Renal cortex interstitium (tissue), 11 donors: ENCODE data around the gene NFE2L1. TPM values are rescaled to one million over a fixed set of nuclear protein-coding genes. Genes with fewer than 3 reads are reported as not detected.
"Not testable (repeated sequence)": the region's sequence is repeated elsewhere in the genome, so short reads cannot be mapped to it uniquely, and the experiment has no call there.

Source experiments
- DNase-seq, 11 donors: peaks; one replicate each; pipeline ENCODE4 v3.0.0-alpha.2; 2013; ENCODE audit warnings: low read depth in 9 of 11, low spot score in 4 of 11; ENCODE audit errors: extremely low read depth in 1 of 11
- polyA plus RNA-seq, 3 donors: library from polyadenylated mRNA; unstranded; fragments of 120-200 nt; gene quantifications; one replicate each; pipeline ENCODE4 v1.2.1, GENCODE V29; 2013; ENCODE audit not compliant: insufficient read length in 3 of 3

NFE2L1 gene
- polyA plus RNA-seq, 3 donors: 232 to 245 (median 232) TPM

DNA sequence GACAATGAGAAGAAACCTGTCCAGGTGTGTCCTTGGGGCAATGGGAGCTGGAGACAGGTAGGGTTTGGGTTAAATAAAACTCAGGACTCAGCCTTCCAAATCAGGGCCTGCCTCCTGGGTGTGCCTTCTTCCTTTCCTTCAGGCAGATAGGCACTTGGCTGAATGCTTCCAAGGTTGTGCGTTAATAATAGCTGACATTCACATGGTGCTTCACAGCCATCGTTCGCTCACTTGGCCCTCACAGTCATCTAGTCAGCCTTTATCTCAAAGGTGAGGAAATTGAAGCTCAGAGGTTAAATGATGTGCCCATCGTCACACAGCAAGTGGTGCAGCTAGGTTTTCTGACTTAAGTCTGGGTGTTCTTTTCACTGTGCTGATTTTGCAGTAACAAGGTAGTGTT, 9.5 kb downstream of the NFE2L1 start:
- no peak for DNase-seq

DNA sequence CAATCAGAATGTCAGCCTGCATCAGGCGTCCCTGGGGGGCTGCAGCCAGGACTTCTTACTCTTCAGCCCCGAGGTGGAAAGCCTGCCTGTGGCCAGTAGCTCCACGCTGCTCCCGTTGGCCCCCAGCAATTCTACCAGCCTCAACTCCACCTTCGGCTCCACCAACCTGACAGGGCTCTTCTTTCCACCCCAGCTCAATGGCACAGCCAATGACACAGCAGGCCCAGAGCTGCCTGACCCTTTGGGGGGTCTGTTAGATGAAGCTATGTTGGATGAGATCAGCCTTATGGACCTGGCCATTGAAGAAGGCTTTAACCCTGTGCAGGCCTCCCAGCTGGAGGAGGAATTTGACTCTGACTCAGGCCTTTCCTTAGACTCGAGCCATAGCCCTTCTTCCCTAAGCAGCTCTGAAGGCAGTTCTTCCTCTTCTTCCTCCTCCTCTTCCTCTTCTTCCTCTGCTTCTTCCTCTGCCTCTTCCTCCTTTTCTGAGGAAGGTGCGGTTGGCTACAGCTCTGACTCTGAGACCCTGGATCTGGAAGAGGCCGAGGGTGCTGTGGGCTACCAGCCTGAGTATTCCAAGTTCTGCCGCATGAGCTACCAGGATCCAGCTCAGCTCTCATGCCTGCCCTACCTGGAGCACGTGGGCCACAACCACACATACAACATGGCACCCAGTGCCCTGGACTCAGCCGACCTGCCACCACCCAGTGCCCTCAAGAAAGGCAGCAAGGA, 10.4 kb downstream of the NFE2L1 start:
- DNase-seq: no peak

DNA sequence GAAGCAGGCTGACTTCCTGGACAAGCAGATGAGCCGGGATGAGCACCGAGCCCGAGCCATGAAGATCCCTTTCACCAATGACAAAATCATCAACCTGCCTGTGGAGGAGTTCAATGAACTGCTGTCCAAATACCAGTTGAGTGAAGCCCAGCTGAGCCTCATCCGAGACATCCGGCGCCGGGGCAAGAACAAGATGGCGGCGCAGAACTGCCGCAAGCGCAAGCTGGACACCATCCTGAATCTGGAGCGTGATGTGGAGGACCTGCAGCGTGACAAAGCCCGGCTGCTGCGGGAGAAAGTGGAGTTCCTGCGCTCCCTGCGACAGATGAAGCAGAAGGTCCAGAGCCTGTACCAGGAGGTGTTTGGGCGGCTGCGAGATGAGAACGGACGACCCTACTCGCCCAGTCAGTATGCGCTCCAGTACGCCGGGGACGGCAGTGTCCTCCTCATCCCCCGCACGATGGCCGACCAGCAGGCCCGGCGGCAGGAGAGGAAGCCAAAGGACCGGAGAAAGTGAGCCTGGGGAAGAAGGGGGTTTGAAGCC, 11.0 kb downstream of the NFE2L1 start:
- DNase-seq: no peak

DNA sequence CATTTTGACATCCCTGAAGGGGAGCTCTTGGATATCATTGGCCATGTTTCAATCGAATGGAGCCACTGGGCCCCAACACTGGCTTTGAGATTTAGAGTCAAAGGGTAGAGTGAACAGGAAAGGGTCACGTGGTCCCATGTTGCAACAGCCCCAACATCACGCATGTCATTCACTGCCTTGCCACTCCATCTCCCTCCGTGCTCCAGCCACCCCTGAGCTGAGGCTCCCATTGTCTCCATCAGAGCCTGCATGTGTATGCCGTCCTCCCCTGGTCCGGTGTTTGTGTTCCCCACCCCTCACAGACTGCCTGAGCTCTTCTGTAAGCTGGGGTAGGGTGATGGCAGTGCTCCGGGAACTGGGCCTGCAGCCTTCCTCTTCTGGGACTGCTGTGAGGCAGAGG, 12.1 kb downstream of the NFE2L1 start:
- DNase-seq: no peak

DNA sequence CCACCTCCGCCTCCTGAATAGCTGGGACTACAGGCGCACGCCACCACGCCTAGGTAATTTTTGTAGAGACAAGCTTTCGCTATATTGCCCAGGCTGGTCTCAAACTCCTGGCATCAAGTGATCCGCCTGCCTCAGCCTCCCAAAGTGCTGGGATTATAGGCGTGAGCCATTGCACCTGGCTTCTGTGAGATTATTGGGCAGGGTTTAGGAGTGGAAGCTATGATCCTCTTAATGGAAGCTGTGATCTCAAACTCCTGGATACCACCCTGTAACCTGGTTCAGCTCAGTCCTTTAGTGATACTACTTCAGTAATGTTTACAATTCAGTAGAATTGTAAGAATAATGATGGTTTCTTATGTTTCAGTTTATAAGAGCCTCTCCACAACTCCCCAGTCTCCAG, 14.1 kb downstream of the NFE2L1 start:
- DNase-seq: no peak

DNA sequence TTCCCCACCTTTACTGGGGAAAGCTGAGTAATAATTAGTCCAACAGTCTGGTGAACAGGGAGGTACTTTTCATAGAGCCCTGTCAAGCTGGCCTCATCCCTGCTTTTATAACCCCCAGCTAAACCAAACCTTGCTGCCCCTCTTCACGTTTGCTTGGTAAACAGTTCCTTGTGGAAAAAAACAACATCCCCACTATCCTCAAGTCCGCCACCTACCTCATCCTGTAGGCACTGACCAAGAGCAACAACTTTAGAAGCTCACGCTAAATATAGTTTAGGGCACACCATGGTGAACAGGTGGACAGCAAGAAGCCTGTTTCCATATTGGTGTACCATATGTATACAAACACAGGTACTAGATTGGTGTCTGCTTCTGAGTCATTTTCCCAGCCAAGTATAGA, 16.5 kb downstream of the NFE2L1 start:
- DNase-seq: no peak

DNA sequence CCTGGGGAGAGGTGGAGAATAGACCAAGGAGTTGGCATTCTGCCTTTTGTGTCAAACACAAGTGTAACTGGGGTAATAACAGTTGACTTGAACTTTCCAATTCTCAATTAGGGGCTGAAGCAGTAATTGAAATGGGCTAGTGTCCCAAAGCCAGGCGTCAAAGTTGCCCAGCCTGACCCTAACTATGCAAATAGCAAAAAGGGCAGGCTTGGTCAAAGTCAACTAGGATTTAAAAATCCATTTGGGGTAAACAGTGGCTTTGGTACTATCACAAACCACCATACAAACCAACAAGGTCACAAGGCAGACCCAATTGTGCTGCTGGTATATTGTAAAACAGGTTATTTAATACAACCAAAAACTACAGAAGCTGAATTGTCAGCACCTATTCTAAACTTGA, 18.0 kb downstream of the NFE2L1 start:
- DNase-seq: no peak

DNA sequence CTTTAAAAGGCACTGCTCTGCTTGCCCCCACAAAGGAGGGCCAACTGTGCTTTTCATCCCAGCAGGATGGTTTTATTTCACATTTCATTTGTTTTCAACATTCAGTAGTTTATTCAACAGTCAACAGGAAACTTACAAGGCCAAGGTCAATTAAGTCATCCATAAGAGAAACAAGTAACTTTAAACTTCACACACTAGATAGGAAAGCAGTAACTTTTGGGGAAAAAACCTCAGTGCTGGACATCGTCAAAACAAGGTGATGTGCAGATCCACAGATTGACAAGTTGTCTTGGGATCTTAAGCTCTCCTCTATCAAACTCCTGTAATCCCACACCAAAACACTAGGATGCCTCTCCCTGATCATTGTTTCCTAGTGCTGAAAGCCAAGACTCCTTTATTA, 18.5 kb downstream of the NFE2L1 start:
- DNase-seq: no peak

DNA sequence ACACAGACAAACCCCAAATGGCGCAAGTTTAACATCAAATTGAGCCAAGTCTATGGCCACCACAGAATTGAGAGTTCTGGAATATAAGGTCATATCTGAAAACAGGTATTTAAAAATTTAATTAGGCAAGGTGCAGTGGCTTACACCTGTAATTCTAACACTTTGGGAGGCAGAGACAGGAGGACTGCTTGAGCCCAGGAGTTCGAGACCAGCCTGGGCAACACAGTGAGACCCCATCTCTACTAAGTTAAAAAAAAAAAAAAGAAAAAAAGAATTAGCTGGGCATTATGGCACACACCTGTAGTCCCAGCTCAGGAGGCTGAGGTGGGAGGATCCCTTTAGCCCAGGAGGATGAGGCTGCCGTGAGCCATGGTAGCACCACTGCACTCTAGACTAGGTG, 19.1 kb downstream of the NFE2L1 start:
- DNase-seq: no peak

DNA sequence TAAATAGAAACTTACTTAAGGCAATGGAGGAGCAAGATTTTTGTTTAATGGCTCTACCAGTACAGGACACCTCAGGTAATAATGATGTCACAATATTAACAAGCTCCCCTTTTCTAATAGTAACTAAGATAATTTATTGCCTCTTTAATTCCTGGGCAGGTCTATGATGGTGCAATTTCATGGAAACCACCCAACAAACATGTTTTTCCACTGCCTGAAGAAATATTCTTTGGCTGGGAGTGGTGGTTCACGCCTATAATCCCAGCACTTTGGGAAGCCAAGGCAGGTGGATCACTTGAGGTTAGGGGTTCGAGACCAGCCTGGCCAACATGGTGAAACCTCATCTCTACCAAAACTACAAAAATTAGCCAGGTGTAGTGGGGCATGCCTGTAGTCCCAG, 19.6 kb downstream of the NFE2L1 start:
- not testable (repeated sequence) for DNase-seq

DNA sequence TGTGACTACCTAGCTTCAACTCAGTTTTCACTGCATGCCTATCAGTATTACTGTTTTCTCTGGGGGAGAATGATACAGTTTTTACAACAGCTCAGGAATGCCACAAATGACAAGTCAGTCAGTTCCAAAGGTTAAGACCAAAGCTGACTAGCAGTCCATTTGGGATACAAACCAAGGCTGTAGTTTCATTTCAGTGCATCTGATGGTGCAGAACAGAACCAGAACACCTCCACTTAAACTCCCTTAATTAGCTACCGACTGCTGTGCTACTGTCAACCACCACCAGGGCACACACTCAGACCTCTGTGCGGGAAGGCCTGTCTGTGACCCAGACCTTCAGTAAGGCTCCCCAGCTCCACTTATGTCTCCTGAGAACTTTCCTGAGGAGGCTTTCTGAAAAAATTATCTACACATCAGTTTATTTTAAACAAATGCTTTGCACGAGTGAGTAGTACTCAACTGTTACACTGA, 20.4 kb downstream of the NFE2L1 start:
- no peak for DNase-seq

DNA sequence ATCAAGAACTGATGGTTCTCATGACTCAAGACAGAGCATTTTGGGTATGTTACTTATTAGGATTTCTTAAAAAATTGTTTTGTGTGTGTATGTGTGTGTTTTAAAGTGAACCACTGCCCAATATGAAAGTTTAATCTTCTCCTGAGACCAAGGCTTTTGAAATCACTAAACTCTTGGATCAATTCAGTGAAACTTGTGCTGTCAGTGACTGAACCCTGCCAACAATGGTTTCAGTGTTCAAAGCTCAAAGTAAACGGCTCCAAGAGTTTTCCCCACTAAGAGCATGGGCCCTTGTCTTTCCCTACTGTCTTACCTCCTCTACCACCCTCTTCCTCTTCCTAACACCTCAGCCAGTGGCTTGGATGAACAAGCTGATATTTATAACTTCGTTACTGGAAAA, 22.0 kb downstream of the NFE2L1 start:
- DNase-seq: no peak

DNA sequence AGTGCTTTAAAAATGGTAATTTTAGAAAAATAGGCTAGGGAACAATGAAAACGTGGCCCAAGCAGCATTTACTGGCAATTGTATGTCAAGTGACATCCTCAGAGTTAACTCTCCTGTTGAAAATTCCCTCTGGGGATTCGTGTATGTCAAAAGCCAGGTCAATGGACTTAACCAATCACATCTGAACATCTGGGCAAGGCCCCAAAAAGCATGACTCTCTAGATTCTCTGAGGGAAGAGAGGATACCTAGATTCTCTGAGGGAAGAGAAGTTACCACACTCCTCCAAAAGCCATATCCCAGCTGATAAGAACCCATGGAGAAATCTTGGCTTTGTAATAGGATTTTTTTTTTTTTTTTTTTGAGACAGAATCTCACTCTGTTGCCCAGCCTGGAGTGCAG, 23.5 kb downstream of the NFE2L1 start:
- no peak for DNase-seq

DNA sequence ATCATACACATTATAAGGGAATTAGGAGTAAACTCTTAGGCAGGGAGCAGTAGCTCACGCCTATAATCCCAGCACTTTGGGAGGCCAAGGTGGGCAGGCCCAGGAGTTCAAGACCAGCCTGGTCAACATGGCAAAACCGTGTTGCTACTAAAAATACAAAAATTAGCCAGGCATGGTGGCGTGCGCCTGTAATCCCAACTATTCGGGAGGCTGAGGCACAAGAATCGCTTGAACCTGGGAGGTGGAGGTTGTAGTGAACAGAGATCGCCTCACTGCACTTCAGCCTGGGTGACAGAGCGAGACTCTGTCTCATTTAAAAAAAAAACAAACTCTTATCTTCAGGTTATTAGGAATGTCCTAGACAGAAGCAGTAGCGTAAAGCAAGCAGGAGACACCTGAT, 24.7 kb downstream of the NFE2L1 start:
- DNase-seq: not testable (repeated sequence)

DNA sequence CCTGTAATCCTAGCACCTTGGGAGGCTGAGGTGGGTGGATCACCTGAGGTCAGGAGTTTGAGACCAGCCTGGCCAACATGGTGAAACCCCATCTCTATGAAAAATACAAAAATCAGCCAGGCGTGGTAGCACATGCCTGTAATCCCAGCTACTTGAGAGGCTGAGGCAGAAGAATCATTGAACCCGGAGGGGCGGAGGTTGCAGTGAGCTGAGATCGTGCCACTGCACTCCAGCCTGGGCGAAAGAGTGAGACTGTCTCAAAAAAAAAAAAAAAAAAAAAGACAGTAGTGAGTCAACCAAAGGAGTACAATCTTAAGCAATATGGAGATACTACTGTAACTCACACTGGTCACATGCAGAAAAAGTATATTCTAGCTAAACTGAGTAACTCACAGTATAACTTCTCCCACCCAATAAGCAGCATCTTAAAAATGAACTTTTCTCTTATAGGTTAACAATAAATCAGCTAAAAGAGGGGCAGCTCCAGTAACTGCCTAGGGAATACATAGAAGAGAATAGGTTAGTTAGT, 25.5 kb downstream of the NFE2L1 start:
- DNase-seq: not testable (repeated sequence)

DNA sequence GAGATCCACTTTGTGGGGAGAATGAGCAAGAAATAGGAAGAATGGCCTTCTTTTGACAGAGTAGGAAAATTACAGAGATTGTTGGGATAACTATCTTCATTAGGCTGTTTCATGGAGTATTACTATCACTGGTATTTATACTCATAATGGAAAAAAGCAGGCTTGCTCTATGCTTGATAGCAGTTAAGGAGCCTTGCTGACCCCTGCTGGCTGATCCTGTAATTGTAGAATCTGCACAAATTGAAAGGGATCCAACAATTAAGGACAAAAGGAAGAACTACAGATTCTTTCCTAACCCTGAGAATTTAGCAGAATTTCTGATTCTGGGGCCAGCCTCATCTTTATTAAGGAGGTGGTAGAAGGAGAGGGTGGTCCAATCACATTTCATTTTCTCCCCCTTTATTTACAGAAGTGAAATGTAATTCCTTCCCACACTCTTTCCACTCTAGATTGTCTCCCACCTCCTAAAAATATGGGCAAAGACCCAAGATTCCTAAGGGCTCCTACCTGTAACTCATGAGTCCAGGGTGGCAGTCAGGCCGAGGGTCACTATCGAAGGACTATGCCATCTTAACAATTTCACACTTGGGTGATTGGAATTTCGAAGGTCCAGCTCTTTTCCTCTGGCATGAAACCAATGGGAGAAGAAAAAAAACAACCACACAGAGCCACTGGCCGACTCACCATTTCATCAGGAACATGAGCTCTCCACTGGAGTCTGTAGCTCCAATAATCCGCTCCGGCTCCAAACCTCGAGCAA, 26.3 kb downstream of the NFE2L1 start:
- DNase-seq: peak in 8 of 11 donors; percentile 61 to 82 (median 72)

DNA sequence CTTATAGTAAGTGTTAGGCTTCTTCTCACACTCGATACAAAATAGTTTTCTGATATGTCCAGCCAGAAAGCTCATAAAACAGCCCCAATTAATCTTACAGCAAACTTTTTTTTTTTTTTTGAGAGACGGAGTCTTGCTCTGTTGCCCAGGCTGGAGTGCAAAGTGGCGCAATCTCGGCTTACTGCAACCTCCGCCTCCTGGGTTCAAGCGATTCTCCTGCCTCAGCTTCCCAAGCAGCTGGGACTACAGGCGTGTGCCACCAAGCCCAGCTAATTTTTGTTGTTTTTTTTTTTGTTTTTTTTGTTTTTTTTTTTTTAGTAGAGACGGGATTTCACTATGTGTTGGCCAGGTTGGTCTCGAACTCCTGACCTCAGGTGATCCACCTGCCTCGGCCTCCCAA, 29.0 kb downstream of the NFE2L1 start:
- DNase-seq: not testable (repeated sequence)

DNA sequence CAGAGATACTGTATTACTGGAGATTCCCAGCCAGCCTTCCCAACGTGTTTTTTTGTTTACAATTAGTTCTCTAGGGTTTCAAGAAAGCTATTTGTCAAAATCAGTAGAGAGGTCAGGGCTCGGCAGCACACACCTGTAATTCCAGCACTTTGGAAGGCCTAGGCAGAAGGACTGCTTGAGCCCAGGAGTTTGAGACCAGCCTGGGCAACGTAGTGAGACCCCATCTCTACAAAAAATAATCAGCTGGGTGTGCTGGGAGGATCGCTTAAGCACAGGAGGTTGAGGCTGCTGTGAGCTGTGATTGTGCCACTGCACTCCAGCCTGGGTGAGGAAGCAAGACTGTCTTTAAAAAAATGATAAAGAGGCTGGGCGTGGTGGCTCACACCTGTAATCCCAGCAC, 33.7 kb downstream of the NFE2L1 start:
- DNase-seq: no peak

DNA sequence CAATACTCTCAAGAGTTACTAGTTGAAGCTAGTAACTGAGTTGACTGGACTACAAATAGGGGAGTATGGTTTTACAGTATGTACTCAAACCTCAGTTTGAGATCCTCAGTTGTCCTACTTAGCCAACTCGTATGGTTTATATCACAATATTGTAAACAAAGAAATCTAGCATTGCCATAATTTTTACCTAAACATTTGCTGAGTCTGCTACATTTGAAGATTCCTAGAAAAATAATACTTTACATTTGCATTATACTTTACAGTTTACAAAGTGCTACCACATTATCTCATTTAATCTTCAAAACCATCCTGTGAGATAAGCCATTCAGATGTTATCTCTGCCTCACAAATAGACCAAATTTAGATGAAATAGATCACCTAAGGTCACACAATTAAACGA, 36.8 kb downstream of the NFE2L1 start:
- DNase-seq: no peak
